IPS-18c (cell line): ENCODE measurements around the gene TCERG1L.
"Not testable (repeated sequence)": the region's sequence is repeated elsewhere in the genome, so short reads cannot be mapped to it uniquely, and the experiment has no call there.

ENCODE experiments used
- H3K4me3 ChIP-seq: 2 replicates; pipeline ENCODE4 v1.7.0; 2013; ENCODE audit warnings: low read depth, mild to moderate bottlenecking, low read length, moderate library complexity; ENCODE audit not compliant: insufficient read depth
- H3K9me3 ChIP-seq: one replicate; pipeline ENCODE4 v1.6.1; 2013; ENCODE audit warnings: mild to moderate bottlenecking, low read length, moderate library complexity; ENCODE audit not compliant: control insufficient read depth, insufficient read depth

Gene TCERG1L

DNA sequence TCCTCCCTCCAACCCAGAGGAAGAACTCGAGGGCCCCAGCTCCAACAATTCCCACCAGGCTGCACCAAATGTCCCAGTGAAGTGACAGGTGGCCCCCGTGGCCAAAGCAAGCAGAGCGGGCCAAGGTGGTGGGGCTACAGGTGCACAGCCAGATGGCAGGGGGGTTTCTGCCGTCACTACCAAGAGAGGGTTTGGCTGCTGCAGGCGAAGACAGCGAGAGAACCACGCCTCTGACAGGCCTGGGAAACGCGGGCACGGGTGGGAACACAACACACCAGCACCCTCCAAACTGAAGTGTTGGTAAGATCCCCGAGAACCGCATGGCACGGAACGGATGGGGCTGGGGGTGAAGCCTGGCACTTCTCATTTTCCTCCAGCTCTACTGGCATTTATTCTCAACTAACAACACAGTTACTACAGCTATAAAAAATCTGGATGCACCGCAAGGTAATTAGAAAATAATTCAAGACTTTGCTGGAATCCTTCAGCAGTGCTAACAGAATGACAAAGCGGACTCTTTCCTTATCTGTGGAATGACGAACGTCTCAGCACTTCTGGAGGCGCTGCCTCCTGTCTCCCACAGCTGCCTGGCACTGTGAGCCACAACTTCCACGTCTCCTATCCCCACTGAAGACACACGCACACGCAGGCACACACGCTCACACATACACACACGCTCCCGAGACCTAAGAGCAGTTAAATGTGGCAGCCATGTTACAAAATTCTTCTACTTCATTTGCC, 167.9 kb downstream of the TCERG1L start:
- H3K9me3 ChIP-seq: peaks cover 18% of the 10 kb centered on the region
- H3K4me3 ChIP-seq: no peak overlapping the region

- no peak overlapping the region for H3K4me3 ChIP-seq
- peaks cover 18% of the 10 kb centered on the region for H3K9me3 ChIP-seq
Measured at GRCh38 chr10:131142517-131143380, 168.8 kb downstream of the TCERG1L start.

DNA sequence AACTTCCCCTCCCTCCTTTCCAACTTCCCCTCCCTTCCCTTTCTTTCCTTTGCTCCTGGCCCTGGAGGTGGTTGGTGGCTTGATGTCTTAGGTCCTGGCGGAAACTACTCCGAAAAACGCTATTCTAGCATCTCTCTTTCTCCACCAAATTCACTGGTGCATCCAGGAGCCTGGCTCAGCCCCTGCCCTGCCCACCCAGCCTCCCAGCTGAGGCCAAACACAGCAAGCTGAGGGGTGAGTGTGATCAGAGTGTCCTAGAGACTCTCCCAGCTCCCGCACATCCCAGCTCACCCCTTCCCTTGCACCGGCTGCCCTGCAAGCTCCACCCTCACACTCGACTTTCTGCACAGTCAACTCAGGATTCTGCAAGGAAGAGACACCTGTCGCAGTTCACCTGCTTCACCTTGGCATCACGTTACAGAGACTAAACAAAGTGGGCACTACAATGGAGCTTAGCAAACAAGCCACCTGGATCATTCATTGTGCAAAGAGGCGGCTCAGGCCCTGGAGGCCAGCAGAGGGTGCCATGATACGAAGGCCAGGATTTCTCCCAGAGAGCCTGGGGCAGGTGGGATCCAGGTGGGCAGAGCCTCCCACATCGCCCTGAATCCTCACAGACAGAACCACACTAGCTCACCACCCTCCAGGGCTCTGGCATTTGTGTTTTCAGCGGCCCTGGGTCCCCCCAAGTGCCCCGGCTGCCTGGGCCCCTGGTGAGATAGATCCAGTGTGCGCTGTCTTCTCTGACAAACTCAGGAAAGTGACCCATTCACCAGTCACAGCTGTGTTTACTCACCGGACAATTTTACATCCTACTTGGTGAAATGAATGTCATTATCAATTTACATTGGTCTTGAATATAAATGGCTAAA, 169.6 kb downstream of the TCERG1L start:
- Histone ChIP-seq H3K9me3 (peaks cover 21% of the 10 kb centered on the region), H3K4me3 (no peak overlapping the region)

DNA sequence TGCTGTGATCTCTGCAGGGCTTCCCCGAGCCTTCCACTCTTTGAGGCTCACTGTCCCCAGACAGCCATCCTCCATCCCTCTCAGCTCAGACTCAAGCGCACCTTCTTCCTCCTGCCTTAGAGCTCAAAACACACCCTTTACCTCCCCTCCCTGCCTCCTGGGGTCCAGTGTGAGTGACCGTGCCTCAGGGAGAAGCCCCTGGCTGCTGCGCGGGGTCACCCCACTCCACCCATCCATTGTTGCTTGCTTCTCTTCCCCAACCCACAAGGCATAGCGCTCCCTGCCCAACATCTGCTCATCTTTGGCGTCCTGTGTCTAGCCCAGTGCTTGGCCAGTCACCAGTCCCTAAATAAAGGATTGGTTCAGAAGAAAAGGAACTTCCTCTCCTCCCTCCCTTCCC, 170.3 kb downstream of the TCERG1L start:
- Histone ChIP-seq H3K4me3 (no peak overlapping the region), H3K9me3 (peaks cover 18% of the 10 kb centered on the region)

DNA sequence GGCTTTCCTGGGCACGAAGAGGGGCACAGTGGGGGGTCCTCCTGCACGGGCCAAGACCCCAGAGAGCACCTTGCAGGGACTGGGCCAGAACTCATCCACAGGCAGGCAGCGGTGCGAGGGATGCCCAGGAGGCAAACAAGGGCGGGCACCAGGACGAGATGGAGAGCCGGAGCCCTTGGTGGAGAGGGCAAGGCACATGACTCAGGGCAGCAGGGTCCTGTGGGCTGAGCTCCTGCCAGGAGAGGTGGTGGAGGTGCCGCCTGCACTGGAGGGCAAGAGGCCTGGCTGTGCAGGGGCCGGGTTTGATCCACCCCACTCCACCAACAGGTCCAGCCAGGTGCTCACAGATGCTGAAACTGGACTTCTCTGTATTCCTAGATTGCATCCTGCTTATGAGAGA, 170.9 kb downstream of the TCERG1L start:
- peaks cover 17% of the 10 kb centered on the region for H3K9me3 ChIP-seq
- H3K4me3 ChIP-seq: no peak overlapping the region

DNA sequence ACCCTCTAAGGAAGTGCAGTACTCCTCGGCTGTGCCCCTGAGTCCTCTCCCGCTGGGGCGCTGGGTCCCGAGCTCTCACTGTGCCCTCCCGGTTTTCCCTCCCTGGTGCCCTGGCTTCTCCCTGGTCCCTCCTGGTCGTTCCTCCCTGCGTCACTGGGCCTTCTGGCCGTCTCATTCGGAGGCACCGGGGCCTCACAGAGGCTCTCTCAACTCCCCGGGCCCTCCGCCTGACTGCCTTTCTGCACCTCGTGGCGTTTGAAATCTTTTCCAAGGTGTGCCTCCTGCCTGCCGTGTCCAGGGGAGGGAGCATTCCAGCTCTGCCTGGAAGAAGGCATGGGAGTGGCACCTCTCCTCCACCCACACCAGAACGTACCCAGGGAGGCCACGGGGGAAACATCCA, 174.3 kb downstream of the TCERG1L start:
- H3K9me3 ChIP-seq: peaks cover 26% of the 10 kb centered on the region

GRCh38 chr10:131136336-131136735, 175.2 kb downstream of the TCERG1L start:
- peaks cover 28% of the 10 kb centered on the region for H3K9me3 ChIP-seq
- H3K4me3 ChIP-seq: not testable (repeated sequence)

More for the DNA sequence above, 174.3 kb downstream of the TCERG1L start:
- H3K4me3 ChIP-seq: no peak overlapping the region

GRCh38 chr10:131135716-131136115, 175.8 kb downstream of the TCERG1L start:
- Histone ChIP-seq H3K4me3 (no peak overlapping the region), H3K9me3 (peaks cover 27% of the 10 kb centered on the region)

- Histone ChIP-seq H3K4me3 (no peak overlapping the region), H3K9me3 (peaks cover 27% of the 10 kb centered on the region)
Measured at GRCh38 chr10:131134651-131135050, 176.9 kb downstream of the TCERG1L start.

GRCh38 chr10:131134001-131134576, 177.4 kb downstream of the TCERG1L start:
- H3K9me3 ChIP-seq: peaks cover 27% of the 10 kb centered on the region
- H3K4me3 ChIP-seq: no peak overlapping the region

- peaks cover 31% of the 10 kb centered on the region for H3K9me3 ChIP-seq
- H3K4me3 ChIP-seq: no peak overlapping the region
Measured at GRCh38 chr10:131132681-131133080, 178.8 kb downstream of the TCERG1L start.

GRCh38 chr10:131131726-131132591, 179.6 kb downstream of the TCERG1L start:
- peaks cover 34% of the 10 kb centered on the region for H3K9me3 ChIP-seq
- H3K4me3 ChIP-seq: no peak overlapping the region

DNA sequence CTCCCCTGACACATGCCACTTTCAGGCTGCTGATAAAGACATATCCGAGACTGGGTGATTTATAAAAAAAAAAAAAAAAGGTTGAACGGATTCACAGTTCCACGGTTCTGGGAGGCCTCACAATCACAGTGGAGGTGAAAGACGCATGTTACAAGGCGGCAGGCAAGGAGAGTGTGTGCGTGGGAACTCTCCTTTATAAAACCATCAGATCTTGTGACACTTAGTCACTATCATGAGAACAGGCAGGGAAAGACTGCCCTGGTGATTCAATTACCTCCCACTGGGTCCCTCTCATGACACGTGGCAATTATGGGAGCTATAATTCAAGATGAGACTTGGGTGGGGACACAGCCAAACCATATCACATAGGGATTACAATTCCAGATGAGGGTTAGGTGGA, 181.5 kb downstream of the TCERG1L start:
- Histone ChIP-seq H3K4me3 (no peak overlapping the region), H3K9me3 (peaks cover 33% of the 10 kb centered on the region)

- no peak overlapping the region for H3K4me3 ChIP-seq
- H3K9me3 ChIP-seq: peaks cover 33% of the 10 kb centered on the region
Measured at GRCh38 chr10:131129544-131129943, 182.0 kb downstream of the TCERG1L start.

- H3K9me3 ChIP-seq: peaks cover 34% of the 10 kb centered on the region
- H3K4me3 ChIP-seq: no peak overlapping the region
Measured at GRCh38 chr10:131128731-131129130, 182.8 kb downstream of the TCERG1L start.

DNA sequence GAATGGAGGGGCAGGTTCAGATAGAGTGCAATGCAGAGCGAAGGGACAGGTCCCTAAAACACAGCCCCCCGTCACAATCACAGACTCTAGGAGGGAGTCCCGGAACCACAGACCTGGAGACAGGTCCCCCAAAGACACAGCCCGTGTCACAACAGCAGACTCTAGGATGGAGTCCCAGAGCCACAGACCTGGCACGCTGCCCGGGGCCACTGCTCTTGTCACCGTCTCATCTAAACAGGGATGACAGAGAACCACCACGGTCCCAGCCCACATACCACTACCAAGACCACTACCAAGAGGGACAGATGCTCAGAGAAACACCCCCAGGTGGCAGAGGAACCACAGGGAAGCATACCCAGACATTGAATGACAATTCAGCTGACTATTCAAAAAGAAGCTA, 183.9 kb downstream of the TCERG1L start:
- no peak overlapping the region for H3K4me3 ChIP-seq
- peaks cover 35% of the 10 kb centered on the region for H3K9me3 ChIP-seq
